GM12878 (cell line): ENCODE results near the gene NCOA4. TPM values are rescaled to one million over a fixed set of nuclear protein-coding genes. Genes with fewer than 3 reads are reported as not detected.

Source experiments
- ATAC-seq: fragments of 200-7000 bp; cut with Tn5 transposase; 3 replicates; pipeline ENCODE4 v1.9.1; 2020; ENCODE audit warnings: mild to moderate bottlenecking, moderate library complexity
- BruUV-seq: library from RNA; stranded (reverse); fragments of 400-500 nt; replicated peaks from 2 replicates; lab custom pipeline; 2021; lab: Mats Ljungman, UMichigan
- CTCF ChIA-PET: fragments of 300-600 bp; sonication (Branson Sonifier 250); formaldehyde crosslinking; extraction: SDS; loops from one replicate; lab custom pipeline; 2021; ENCODE audit warnings: inconsistent platforms; lab: Yijun Ruan, JAX
- POLR2A ChIA-PET: fragments of 350-600 bp; formaldehyde crosslinking; extraction: SDS; loops from one replicate; lab custom pipeline; 2021; ENCODE audit warnings: inconsistent platforms; lab: Charles Lee
- RAD21 ChIA-PET: fragments of 300-600 bp; sonication (Branson Sonifier 250); formaldehyde crosslinking; loops from one replicate; lab custom pipeline; 2023; ENCODE audit warnings: antibody characterized with exemption; ENCODE audit not compliant: unreplicated experiment; lab: Charles Lee
- SMC1A ChIA-PET: fragments of 300-600 bp; sonication (Branson Sonifier 250); formaldehyde crosslinking; loops from one replicate; lab custom pipeline; 2023; ENCODE audit not compliant: unreplicated experiment, uncharacterized antibody; lab: Charles Lee
- DNase-seq: peaks from one replicate; pipeline ENCODE4 v3.0.0-alpha.2; 2011; ENCODE audit warnings: low read depth, low spot score
- FAIRE-seq: peaks from 3 replicates; lab custom pipeline; 2011; peaks lifted over from hg19 to GRCh38; lab: Jason Lieb, UNC
- H2AFZ ChIP-seq: 2 replicates; pipeline ENCODE4 v1.6.0; 2011; ENCODE audit warnings: low read depth, low read length, control low read depth; ENCODE audit not compliant: control insufficient read depth
- H3K27ac ChIP-seq: 2 replicates; pipeline ENCODE4 v1.5.1; 2011; ENCODE audit warnings: control low read depth; ENCODE audit not compliant: control insufficient read depth, insufficient read depth
- H3K27me3 ChIP-seq, 2 experiments: replicated peaks in 1 of 2; 2 replicates each; pipeline versions ENCODE4 v1.6.0 to v1.6.1; 2011; ENCODE audit warnings: low read length in 1 of 2; ENCODE audit not compliant: control insufficient read depth in 2 of 2, insufficient read depth in 2 of 2
- H3K36me3 ChIP-seq, 2 experiments: 2 replicates each; pipeline ENCODE4 v1.5.1; 2011; ENCODE audit warnings: low read length in 1 of 2; ENCODE audit not compliant: control insufficient read depth in 2 of 2, insufficient read depth in 2 of 2
- H3K4me1 ChIP-seq: 2 replicates; pipeline ENCODE4 v1.6.1; 2011; ENCODE audit warnings: mild to moderate bottlenecking, low read length, moderate library complexity, mixed read lengths; ENCODE audit not compliant: control insufficient read depth, insufficient read depth
- H3K4me2 ChIP-seq: 2 replicates; pipeline ENCODE4 v1.6.0; 2011; ENCODE audit warnings: control low read depth; ENCODE audit not compliant: control insufficient read depth, insufficient read depth
- H3K4me3 ChIP-seq: fragments of 200-600 bp; sonication (generic); 2 replicates; pipeline ENCODE4 v1.5.1; 2016
- H3K79me2 ChIP-seq: 2 replicates; pipeline ENCODE4 v1.6.0; 2011; ENCODE audit warnings: low read length; ENCODE audit not compliant: control insufficient read depth, insufficient read depth
- H3K9ac ChIP-seq: 2 replicates; pipeline ENCODE4 v1.8.0; 2011; ENCODE audit warnings: low read length, control low read depth, mixed read lengths; ENCODE audit not compliant: control insufficient read depth, insufficient read depth
- H3K9me3 ChIP-seq: replicated peaks from 3 replicates; pipeline ENCODE4 v1.5.1; 2011; ENCODE audit warnings: mild to moderate bottlenecking, low read length; ENCODE audit not compliant: control insufficient read depth, insufficient read depth
- H4K20me1 ChIP-seq: 2 replicates; pipeline ENCODE4 v1.6.0; 2011; ENCODE audit not compliant: control insufficient read depth, insufficient read depth
- E2F8 ChIP-seq: fragments of 450-650 bp; IDR thresholded peaks from 2 replicates; pipeline ENCODE4 v1.6.1; 2018; ENCODE audit warnings: mild to moderate bottlenecking, low read depth, moderate library complexity; ENCODE audit not compliant: partially characterized antibody
- ELK1 ChIP-seq: IDR thresholded peaks from 2 replicates; pipeline ENCODE4 v1.6.1; 2012; ENCODE audit warnings: low read depth, low read length, improper control_type of control experiment
- EP300 ChIP-seq, 2 experiments: fragments of 150-350 bp in 1 of 2; IDR thresholded peaks; 2 replicates each; pipeline ENCODE4 v1.6.1; 2011 to 2012; ENCODE audit warnings: low read depth in 2 of 2, low read length in 2 of 2, borderline replicate concordance in 1 of 2, improper control_type of control experiment in 1 of 2, inconsistent platforms in 1 of 2; ENCODE audit not compliant: control insufficient read depth in 1 of 2
- FOXK2 ChIP-seq: fragments of 450-650 bp; IDR thresholded peaks from 2 replicates; pipeline ENCODE4 v1.6.1; 2017; ENCODE audit warnings: mild to moderate bottlenecking, moderate library complexity
- HDAC2 ChIP-seq: fragments of 200-600 bp; sonication (generic); IDR thresholded peaks from 2 replicates; pipeline ENCODE4 v1.6.1; 2017
- HDGF ChIP-seq: fragments of 450-650 bp; IDR thresholded peaks from 2 replicates; pipeline ENCODE4 v1.6.1; 2016; ENCODE audit warnings: antibody characterized with exemption
- IRF4 ChIP-seq: IDR thresholded peaks from 2 replicates; pipeline ENCODE4 v1.6.1; 2011; ENCODE audit warnings: low read depth, low read length
- NFYB ChIP-seq: IDR thresholded peaks from 2 replicates; pipeline ENCODE4 v1.6.1; 2011; ENCODE audit warnings: low read depth, mild to moderate bottlenecking, low read length, improper control_type of control experiment, moderate library complexity; ENCODE audit not compliant: insufficient read depth
- REST ChIP-seq: IDR thresholded peaks from 2 replicates; pipeline ENCODE4 v1.6.1; 2012; ENCODE audit warnings: mild to moderate bottlenecking, low read depth, low read length
- TCF12 ChIP-seq: IDR thresholded peaks from 2 replicates; pipeline ENCODE4 v1.6.1; 2011; ENCODE audit warnings: low read depth, mild to moderate bottlenecking, low read length
- USF1 ChIP-seq: IDR thresholded peaks from 2 replicates; pipeline ENCODE4 v1.6.1; 2011; ENCODE audit warnings: borderline replicate concordance, low read depth, mild to moderate bottlenecking, moderate library complexity, mixed read lengths, low read length; ENCODE audit not compliant: insufficient read depth; ENCODE audit errors: extremely low read length
- WGBS: methylation state at CpG from one replicate; pipeline ENCODE4 v1.1.6; 2016; ENCODE audit warnings: low lambda C conversion rate; ENCODE audit not compliant: insufficient replicate concordance, insufficient coverage; ENCODE audit errors: missing lambda C conversion rate; 5-methylcytosine and 5-hydroxymethylcytosine counted together
- in situ Hi-C: fragments of 300-500 bp; cut with MboI; formaldehyde crosslinking; loops from 9 replicates; pipeline ENCODE4 v1.14.3; 2018; ENCODE audit warnings: mixed read lengths
- intact Hi-C: fragments of 100-400 bp; cut with micrococcal nuclease; formaldehyde crosslinking; loops from one replicate; pipeline ENCODE4 v1.14.2; 2022; ENCODE audit not compliant: unreplicated experiment
- polyA plus RNA-seq, 11 experiments: library from polyadenylated mRNA; depleted of rRNA in 4 of 11; unstranded in 6 of 11; stranded (reverse) in 5 of 11; fragments of >200 nt; fragmentation: Nextera tagmentation in 4 of 11; fragmentation: Illumina TruSeq in 1 of 11; extraction: Ambion mirVana in 4 of 11; extraction: Trizol in 1 of 11; gene quantifications; 1 replicate in 1 of 11; 2 replicates in 10 of 11; pipeline versions ENCODE4 v1.2.1 to v1.2.3, GENCODE V29; 2011 to 2016; ENCODE audit warnings: inconsistent platforms in 2 of 11, missing spikeins in 2 of 11, low read depth in 1 of 11
- total RNA-seq, 4 experiments: library from RNA; depleted of rRNA in 3 of 4; stranded (reverse); fragments of >200 nt in 3 of 4; fragmentation: Illumina TruSeq in 1 of 4; extraction: Trizol in 1 of 4; gene quantifications; 2 replicates each; pipeline versions ENCODE4 v1.2.1 to v1.2.3, GENCODE V29; 2013 to 2021

Gene NCOA4
- total and polyA plus RNA-seq, 10 of the 15 experiments (the other 5 are each of a cell fraction or from before 2014, with no cell fraction given): 57.5 to 119 (median 100) TPM

GRCh38 chr10:46057038-46057437 lies 26.6 kb upstream of the NCOA4 start (continued):
- TF ChIP-seq ELK1: no peak
- no peak for TF ChIP-seq HDGF
- no peak for TF ChIP-seq FOXK2
- TF ChIP-seq TCF12: no peak

- Histone ChIP-seq H3K4me2 (no peak overlapping the region), H3K9ac (no peak overlapping the region), H3K9me3 (no peaks in the 10 kb centered on the region), H3K79me2 (no peaks in the 10 kb centered on the region), H2AFZ (no peak overlapping the region), H3K4me3 (no peak overlapping the region), H3K4me1 (no peaks in the 10 kb centered on the region), H4K20me1 (no peaks in the 10 kb centered on the region), H3K27me3 (peaks cover 0 to 2% of the 10 kb centered on the region in 2 experiments; a peak in 2 of 4 replicates), H3K36me3 (no peaks in the 10 kb centered on the region), H3K27ac (no peak overlapping the region)
- in situ Hi-C loops (no loop called here), intact Hi-C loops (no loop called here)
- no peak for DNase-seq
- ChIA-PET RAD21 (no interaction called here), CTCF (no interaction called here), SMC1A (no interaction called here), POLR2A (interaction anchor here (0.5 kb wide), 1 partner anchor 27 kb away, joined by 3 read pairs; no protein-coding TSS in a partner anchor)
- no TSS peak for BruUV-seq
- no peak for ATAC-seq
- FAIRE-seq: no peak
- whole genome bisulfite sequencing: 47% methylated on average over 4 of the region's 4 CpGs
- no peak for TF ChIP-seq REST
- no peak for TF ChIP-seq IRF4
- no peak for TF ChIP-seq E2F8
- no peak for TF ChIP-seq USF1
- no peak for TF ChIP-seq HDAC2
- TF ChIP-seq ELK1: no peak
- no peak for TF ChIP-seq NFYB
- TF ChIP-seq EP300 (IDR thresholded peaks at IDR 0.05; ENCODE audit: borderline replicate concordance in 1 of 2, control insufficient read depth in 1 of 2, low read depth in 2 of 2, low read length in 2 of 2): no peak
Measured at GRCh38 chr10:46055771-46056170, 25.3 kb upstream of the NCOA4 start.
